CD4-positive, alpha-beta T cell treated with Interleukin-10 for 1 hour (primary cell): ENCODE measurements around the gene SLIT1.

Experiments used
- DNase-seq: peaks from one replicate; pipeline ENCODE4 v3.0.0-alpha.2; 2020

The SLIT1 gene

GRCh38 chr10:96992721-96993120 lies 193.0 kb downstream of the SLIT1 start:
- no peak for DNase-seq

- DNase-seq, result no peak
Measured at GRCh38 chr10:96991313-96991841, 194.4 kb downstream of the SLIT1 start.

GRCh38 chr10:96988426-96988825 lies 197.3 kb downstream of the SLIT1 start:
- no peak for DNase-seq

- no peak for DNase-seq
Measured at GRCh38 chr10:96987842-96988175, 197.9 kb downstream of the SLIT1 start.

GRCh38 chr10:96987141-96987841 lies 198.5 kb downstream of the SLIT1 start:
- no peak for DNase-seq

GRCh38 chr10:96986200-96986856 lies 199.4 kb downstream of the SLIT1 start:
- no peak for DNase-seq

GRCh38 chr10:96984541-96985131 lies 201.1 kb downstream of the SLIT1 start:
- no peak for DNase-seq

- no peak for DNase-seq
Measured at GRCh38 chr10:96982149-96982930, 203.4 kb downstream of the SLIT1 start.

- DNase-seq, result no peak
Measured at GRCh38 chr10:96978621-96979154, 207.1 kb downstream of the SLIT1 start.

- no peak for DNase-seq
Measured at GRCh38 chr10:96975136-96975535, 210.6 kb downstream of the SLIT1 start.

GRCh38 chr10:96973809-96974747 lies 211.7 kb downstream of the SLIT1 start:
- no peak for DNase-seq

GRCh38 chr10:96972264-96972663 lies 213.5 kb downstream of the SLIT1 start:
- no peak for DNase-seq

GRCh38 chr10:96971324-96971723 lies 214.4 kb downstream of the SLIT1 start:
- no peak for DNase-seq

- DNase-seq, result no peak
Measured at GRCh38 chr10:96968682-96969423, 216.9 kb downstream of the SLIT1 start.

- DNase-seq, result no peak
Measured at GRCh38 chr10:96967847-96968246, 217.9 kb downstream of the SLIT1 start.

GRCh38 chr10:96964131-96964530 lies 221.6 kb downstream of the SLIT1 start:
- DNase-seq, result no peak

GRCh38 chr10:96960872-96961271 lies 224.9 kb downstream of the SLIT1 start:
- DNase-seq, result no peak

- DNase-seq, result no peak
Measured at GRCh38 chr10:96959733-96960132, 226.0 kb downstream of the SLIT1 start.

- no peak for DNase-seq
Measured at GRCh38 chr10:96958071-96958470, 227.7 kb downstream of the SLIT1 start.

GRCh38 chr10:96955794-96956193 lies 230.0 kb downstream of the SLIT1 start:
- DNase-seq, result no peak

GRCh38 chr10:96951954-96952353 lies 233.8 kb downstream of the SLIT1 start:
- DNase-seq, result no peak
